Erythroblast (primary cell): Measurements from ENCODE around the gene RB1.

Experiments used
- GATA1 ChIP-seq: IDR thresholded peaks from 2 replicates; pipeline ENCODE4 v1.6.1; 2011; ENCODE audit warnings: low read depth, mild to moderate bottlenecking, control low read depth, low read length, moderate library complexity
- POLR2A ChIP-seq: IDR thresholded peaks from 2 replicates; pipeline ENCODE4 v1.6.1; 2011; ENCODE audit warnings: mild to moderate bottlenecking, low read length

GRCh38 chr13:48297131-48297786 lies 6.3 kb upstream of the RB1 start:
- no peak for TF ChIP-seq POLR2A
- TF ChIP-seq GATA1 = no peak
